ENCODE results near the gene SUPT20HL1. TPM values are rescaled to one million over a fixed set of nuclear protein-coding genes. Genes with fewer than 3 reads are reported as not detected.

The SUPT20HL1 gene
- total and polyA plus RNA-seq, 10 of the 15 experiments (the other 5 are each of a cell fraction or from before 2014, with no cell fraction given), result not detected

DNA sequence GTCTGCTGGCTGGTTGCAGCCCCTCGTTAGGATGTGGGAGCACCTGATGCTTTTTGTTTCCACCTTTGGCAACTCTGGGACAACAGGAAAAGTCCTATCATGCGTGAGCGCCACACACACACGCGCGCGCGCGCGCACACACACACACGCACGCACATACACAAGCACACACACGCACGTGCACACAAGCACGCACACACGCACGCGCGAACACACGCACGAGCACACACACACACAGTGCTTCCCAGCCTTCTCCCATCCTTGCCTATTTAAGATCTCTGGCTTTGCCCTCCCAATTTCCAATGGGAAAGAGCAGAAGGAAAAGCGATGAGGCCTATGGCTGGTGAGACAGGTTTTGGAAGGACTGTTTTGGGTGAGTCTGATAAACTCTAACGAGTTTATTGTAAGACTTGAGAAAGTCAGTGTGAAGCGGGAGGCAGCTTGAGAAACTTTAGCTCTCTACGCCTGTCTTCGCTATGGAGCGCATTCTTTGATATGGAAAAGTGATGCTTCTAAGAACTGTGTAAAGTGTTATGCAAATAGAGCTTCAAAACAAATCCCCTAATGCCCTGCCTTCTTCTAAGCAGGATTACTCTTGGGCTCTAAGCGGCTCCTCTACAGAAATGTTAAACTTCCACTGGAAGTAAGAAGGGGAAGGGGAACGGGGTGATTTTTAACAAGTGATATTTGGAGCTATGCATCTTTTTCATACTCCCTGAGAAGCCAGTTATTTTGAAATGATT lies 11.8 kb downstream of the SUPT20HL1 start:
- WGBS (ENCODE audit: insufficient coverage, insufficient replicate concordance, low lambda C conversion rate, missing lambda C conversion rate), result 76% methylated on average over 29 of the region's 29 CpGs
- Histone ChIP-seq H3K27ac (ENCODE audit: control insufficient read depth, insufficient read depth) (no peak overlapping the region), H3K79me2 (ENCODE audit: control insufficient read depth, insufficient read depth, low read length) (no peaks in the 10 kb centered on the region), H3K9ac (ENCODE audit: control insufficient read depth, insufficient read depth, low read length) (no peak overlapping the region), H3K4me3 (no peak overlapping the region), H3K36me3 (ENCODE audit: control insufficient read depth in 2 of 2, insufficient read depth in 2 of 2, low read length in 1 of 2) (no peaks in the 10 kb centered on the region), H4K20me1 (ENCODE audit: control insufficient read depth, insufficient read depth) (no peaks in the 10 kb centered on the region), H3K4me1 (ENCODE audit: control insufficient read depth, insufficient read depth, low read length) (no peaks in the 10 kb centered on the region), H3K9me3 (replicated peaks; ENCODE audit: control insufficient read depth, insufficient read depth, low read length) (no peaks in the 10 kb centered on the region), H3K4me2 (ENCODE audit: control insufficient read depth, insufficient read depth) (no peak overlapping the region), H3K27me3 (replicated peaks in 1 of 2; ENCODE audit: control insufficient read depth in 2 of 2, insufficient read depth in 2 of 2, low read length in 1 of 2) (peaks cover 0 to 2% of the 10 kb centered on the region in 2 experiments; a peak in 1 of 4 replicates), H2AFZ (ENCODE audit: control insufficient read depth, low read depth, low read length) (no peak overlapping the region)
- in situ Hi-C loops (cut with MboI) (loop anchor here (10.0 kb wide), 1 partner anchor 773 kb away; no protein-coding TSS in a partner anchor), intact Hi-C loops (cut with micrococcal nuclease; ENCODE audit: unreplicated experiment) (loop anchor here (5.0 kb wide), 2 partner anchors 115 to 770 kb away; no protein-coding TSS in a partner anchor)
- no TSS peak for BruUV-seq (replicated peaks)
- no peak for DNase-seq (ENCODE audit: low read depth, low spot score)
- TF ChIP-seq IKZF1 (conservative IDR thresholded peaks at IDR 0.05) (no peak), ZNF384 (IDR thresholded peaks at IDR 0.05; ENCODE audit: borderline replicate concordance, low read depth, low read length) (no peak), EED (IDR thresholded peaks at IDR 0.05; ENCODE audit: low read depth) (no peak), ZNF274 (IDR thresholded peaks at IDR 0.05; ENCODE audit: insufficient read depth, insufficient read length) (no peak)
- TF ChIP-seq, protein P1, sequence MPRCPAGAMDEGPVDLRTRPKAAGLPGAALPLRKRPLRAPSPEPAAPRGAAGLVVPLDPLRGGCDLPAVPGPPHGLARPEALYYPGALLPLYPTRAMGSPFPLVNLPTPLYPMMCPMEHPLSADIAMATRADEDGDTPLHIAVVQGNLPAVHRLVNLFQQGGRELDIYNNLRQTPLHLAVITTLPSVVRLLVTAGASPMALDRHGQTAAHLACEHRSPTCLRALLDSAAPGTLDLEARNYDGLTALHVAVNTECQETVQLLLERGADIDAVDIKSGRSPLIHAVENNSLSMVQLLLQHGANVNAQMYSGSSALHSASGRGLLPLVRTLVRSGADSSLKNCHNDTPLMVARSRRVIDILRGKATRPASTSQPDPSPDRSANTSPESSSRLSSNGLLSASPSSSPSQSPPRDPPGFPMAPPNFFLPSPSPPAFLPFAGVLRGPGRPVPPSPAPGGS (IDR thresholded peaks at IDR 0.05; ENCODE audit: borderline replicate concordance, insufficient read depth, low read depth, low read length, poor library complexity, severe bottlenecking), result peak; percentile 30
- CTCF ChIA-PET, result interaction anchor here (0.6 to 4.5 kb wide), 13 partner anchors 9 to 771 kb away, joined by 3 to 32 read pairs (median 3); no protein-coding TSS in a partner anchor
- ATAC-seq, result no peak
- RAD21 ChIA-PET (ENCODE audit: unreplicated experiment), result interaction anchor here (0.8 to 1.6 kb wide), 3 partner anchors 27 to 323 kb away, joined by 3 read pairs; no protein-coding TSS in a partner anchor
- SMC1A ChIA-PET (ENCODE audit: uncharacterized antibody, unreplicated experiment), result interaction anchor here (0.6 to 3.2 kb wide), 9 partner anchors 14 to 355 kb away, joined by 3 to 16 read pairs (median 4); no protein-coding TSS in a partner anchor
- FAIRE-seq, result no peak
- POLR2A ChIA-PET, result interaction anchor here (0.6 kb wide), 1 partner anchor 825 kb away, joined by 3 read pairs; no protein-coding TSS in a partner anchor
